Measurements from ENCODE around the gene F10.
"Not testable (repeated sequence)": the region's sequence is repeated elsewhere in the genome, so short reads cannot be mapped to it uniquely, and the experiment has no call there.

The F10 gene

GRCh38 chr13:113161975-113162374 lies 39.4 kb downstream of the F10 start:
- not testable (repeated sequence) for H2BK5ac ChIP-seq (ENCODE audit: low read length); H3K79me1 ChIP-seq (ENCODE audit: low read depth, low read length); H3K27ac ChIP-seq (replicated peaks; ENCODE audit: low read length); H2BK12ac ChIP-seq (ENCODE audit: low read length); H3K9ac ChIP-seq (ENCODE audit: low read depth, low read length, poor library complexity); H3K18ac ChIP-seq (ENCODE audit: low read length); H3K23ac ChIP-seq (ENCODE audit: low read depth, low read length, poor library complexity); H4K8ac ChIP-seq (ENCODE audit: low read depth, low read length); H2BK15ac ChIP-seq (ENCODE audit: low read length); H2AK5ac ChIP-seq (ENCODE audit: low read depth, low read length); H3K4me2 ChIP-seq (ENCODE audit: insufficient read depth, low read length, poor library complexity, severe bottlenecking); H3K4ac ChIP-seq (ENCODE audit: low read length); H2AFZ ChIP-seq (ENCODE audit: low read length); H3K14ac ChIP-seq (ENCODE audit: low read length); H3K9me3 ChIP-seq (replicated peaks in 1 of 2; ENCODE audit: control insufficient read depth in 2 of 2, insufficient read depth in 1 of 2, low read depth in 1 of 2, low read length in 2 of 2); H3K4me3 ChIP-seq (ENCODE audit: low read length in 2 of 2); DNase-seq (ENCODE audit: low spot score); H2BK120ac ChIP-seq (ENCODE audit: low read depth, low read length); H4K91ac ChIP-seq (ENCODE audit: low read depth, low read length, poor library complexity); H3K36me3 ChIP-seq (replicated peaks in 1 of 2; ENCODE audit: control insufficient read depth in 2 of 2, insufficient read depth in 2 of 2, low read length in 2 of 2)
- WGBS, 2 donors (ENCODE audit: extremely low coverage in 2 of 2, insufficient read length in 2 of 2, insufficient replicate concordance in 1 of 2), result no CpG with 5 or more reads among the region's 13 CpGs
- peaks cover 0 to 22% (median 2%) of the 10 kb centered on the region in 3 experiments for H3K27me3 ChIP-seq (ENCODE audit: control insufficient read depth in 3 of 3, insufficient read depth in 3 of 3, low read depth in 1 of 3, low read length in 3 of 3)
- peaks cover 12 to 19% of the 10 kb centered on the region in 2 donors for H3K4me1 ChIP-seq (ENCODE audit: control insufficient read depth in 2 of 2, insufficient read depth in 1 of 2, low read depth in 1 of 2, low read length in 2 of 2)

- WGBS, 2 donors (ENCODE audit: extremely low coverage in 2 of 2, insufficient read length in 2 of 2, insufficient replicate concordance in 1 of 2), result no CpG with 5 or more reads among the region's 25 CpGs
- Histone ChIP-seq H3K79me1 (ENCODE audit: low read depth, low read length) (peaks cover 1% of the 10 kb centered on the region), H3K36me3 (replicated peaks in 1 of 2; ENCODE audit: control insufficient read depth in 2 of 2, insufficient read depth in 2 of 2, low read length in 2 of 2) (peaks cover 0 to 12% of the 10 kb centered on the region in 2 donors), H3K14ac (ENCODE audit: low read length) (peak overlapping the region; percentile 82), H3K4me1 (ENCODE audit: control insufficient read depth in 2 of 2, insufficient read depth in 1 of 2, low read depth in 1 of 2, low read length in 2 of 2) (peaks cover 12 to 17% of the 10 kb centered on the region in 2 donors), H2BK5ac (ENCODE audit: low read length) (no peak overlapping the region), H2AK5ac (ENCODE audit: low read depth, low read length) (peak overlapping the region; percentile 81), H3K4me2 (ENCODE audit: insufficient read depth, low read length, poor library complexity, severe bottlenecking) (no peak overlapping the region), H3K4me3 (ENCODE audit: low read length in 2 of 2) (no peak overlapping the region), H3K4ac (ENCODE audit: low read length) (peak overlapping the region; percentile 53), H3K9me3 (replicated peaks in 1 of 2; ENCODE audit: control insufficient read depth in 2 of 2, insufficient read depth in 1 of 2, low read depth in 1 of 2, low read length in 2 of 2) (peaks cover 0 to 8% of the 10 kb centered on the region in 2 donors), H2BK12ac (ENCODE audit: low read length) (peak overlapping the region; percentile 41), H3K27me3 (ENCODE audit: control insufficient read depth in 3 of 3, insufficient read depth in 3 of 3, low read depth in 1 of 3, low read length in 3 of 3) (peaks cover 0 to 22% (median 0%) of the 10 kb centered on the region in 3 experiments), H4K91ac (ENCODE audit: low read depth, low read length, poor library complexity) (no peak overlapping the region), H2BK120ac (ENCODE audit: low read depth, low read length) (no peak overlapping the region), H3K18ac (ENCODE audit: low read length) (peak overlapping the region; percentile 80), H3K9ac (ENCODE audit: low read depth, low read length, poor library complexity) (no peak overlapping the region), H2BK15ac (ENCODE audit: low read length) (peak overlapping the region; percentile 60), H3K23ac (ENCODE audit: low read depth, low read length, poor library complexity) (no peak overlapping the region), H3K27ac (replicated peaks; ENCODE audit: low read length) (no peak overlapping the region), H2AFZ (ENCODE audit: low read length) (no peak overlapping the region), H4K8ac (ENCODE audit: low read depth, low read length) (peak overlapping the region; percentile 82)
- DNase-seq (ENCODE audit: low spot score), result no peak
These were observed 40.4 kb downstream of the F10 start for GRCh38 chr13:113162783-113163685.

- H3K4me1 ChIP-seq (ENCODE audit: control insufficient read depth in 2 of 2, insufficient read depth in 1 of 2, low read depth in 1 of 2, low read length in 2 of 2), result peaks cover 3 to 6% of the 10 kb centered on the region in 2 donors
- no peak overlapping the region for H4K91ac ChIP-seq (ENCODE audit: low read depth, low read length, poor library complexity)
- WGBS, 2 donors (ENCODE audit: extremely low coverage in 2 of 2, insufficient read length in 2 of 2, insufficient replicate concordance in 1 of 2), result no CpG with 5 or more reads among the region's 12 CpGs
- peak overlapping the region; percentile 11 for H3K18ac ChIP-seq (ENCODE audit: low read length)
- no peak overlapping the region for H3K4me2 ChIP-seq (ENCODE audit: insufficient read depth, low read length, poor library complexity, severe bottlenecking)
- H3K14ac ChIP-seq (ENCODE audit: low read length), result no peak overlapping the region
- no peak overlapping the region for H2BK5ac ChIP-seq (ENCODE audit: low read length)
- no peak overlapping the region for H3K23ac ChIP-seq (ENCODE audit: low read depth, low read length, poor library complexity)
- peaks cover 2 to 20% of the 10 kb centered on the region in 2 donors for H3K36me3 ChIP-seq (replicated peaks in 1 of 2; ENCODE audit: control insufficient read depth in 2 of 2, insufficient read depth in 2 of 2, low read length in 2 of 2)
- H3K4ac ChIP-seq (ENCODE audit: low read length), result no peak overlapping the region
- H3K4me3 ChIP-seq (ENCODE audit: low read length in 2 of 2), result no peak overlapping the region
- DNase-seq (ENCODE audit: low spot score), result no peak
- H3K9ac ChIP-seq (ENCODE audit: low read depth, low read length, poor library complexity), result no peak overlapping the region
- H2BK12ac ChIP-seq (ENCODE audit: low read length), result no peak overlapping the region
- H2BK15ac ChIP-seq (ENCODE audit: low read length), result no peak overlapping the region
- peaks cover 0 to 20% (median 0%) of the 10 kb centered on the region in 3 experiments for H3K27me3 ChIP-seq (ENCODE audit: control insufficient read depth in 3 of 3, insufficient read depth in 3 of 3, low read depth in 1 of 3, low read length in 3 of 3)
- peaks cover 1% of the 10 kb centered on the region for H3K79me1 ChIP-seq (ENCODE audit: low read depth, low read length)
- H2BK120ac ChIP-seq (ENCODE audit: low read depth, low read length), result no peak overlapping the region
- H3K9me3 ChIP-seq (replicated peaks in 1 of 2; ENCODE audit: control insufficient read depth in 2 of 2, insufficient read depth in 1 of 2, low read depth in 1 of 2, low read length in 2 of 2), result peaks cover 0 to 11% of the 10 kb centered on the region in 2 donors
- no peak overlapping the region for H4K8ac ChIP-seq (ENCODE audit: low read depth, low read length)
- no peak overlapping the region for H2AK5ac ChIP-seq (ENCODE audit: low read depth, low read length)
- no peak overlapping the region for H2AFZ ChIP-seq (ENCODE audit: low read length)
- H3K27ac ChIP-seq (replicated peaks; ENCODE audit: low read length), result no peak overlapping the region
These were observed 41.9 kb downstream of the F10 start for GRCh38 chr13:113164492-113164891.

GRCh38 chr13:113166266-113166665 lies 43.7 kb downstream of the F10 start:
- H3K4ac ChIP-seq (ENCODE audit: low read length), result no peak overlapping the region
- H2BK12ac ChIP-seq (ENCODE audit: low read length), result no peak overlapping the region
- WGBS, 2 donors (ENCODE audit: extremely low coverage in 2 of 2, insufficient read length in 2 of 2, insufficient replicate concordance in 1 of 2), result no CpG with 5 or more reads among the region's 10 CpGs
- H3K9ac ChIP-seq (ENCODE audit: low read depth, low read length, poor library complexity), result no peak overlapping the region
- H3K4me2 ChIP-seq (ENCODE audit: insufficient read depth, low read length, poor library complexity, severe bottlenecking), result no peak overlapping the region
- H3K79me1 ChIP-seq (ENCODE audit: low read depth, low read length), result peaks cover 1% of the 10 kb centered on the region
- no peak overlapping the region for H2AK5ac ChIP-seq (ENCODE audit: low read depth, low read length)
- H3K14ac ChIP-seq (ENCODE audit: low read length), result no peak overlapping the region
- no peak overlapping the region for H3K23ac ChIP-seq (ENCODE audit: low read depth, low read length, poor library complexity)
- H4K8ac ChIP-seq (ENCODE audit: low read depth, low read length), result no peak overlapping the region
- no peak for DNase-seq (ENCODE audit: low spot score)
- no peak overlapping the region for H3K4me3 ChIP-seq (ENCODE audit: low read length in 2 of 2)
- H2BK15ac ChIP-seq (ENCODE audit: low read length), result no peak overlapping the region
- no peak overlapping the region for H3K18ac ChIP-seq (ENCODE audit: low read length)
- no peak overlapping the region for H2BK120ac ChIP-seq (ENCODE audit: low read depth, low read length)
- H3K4me1 ChIP-seq (ENCODE audit: control insufficient read depth in 2 of 2, insufficient read depth in 1 of 2, low read depth in 1 of 2, low read length in 2 of 2), result peaks cover 2 to 4% of the 10 kb centered on the region in 2 donors
- peaks cover 0 to 11% of the 10 kb centered on the region in 2 donors for H3K9me3 ChIP-seq (replicated peaks in 1 of 2; ENCODE audit: control insufficient read depth in 2 of 2, insufficient read depth in 1 of 2, low read depth in 1 of 2, low read length in 2 of 2)
- H4K91ac ChIP-seq (ENCODE audit: low read depth, low read length, poor library complexity), result no peak overlapping the region
- H2BK5ac ChIP-seq (ENCODE audit: low read length), result no peak overlapping the region
- H2AFZ ChIP-seq (ENCODE audit: low read length), result no peak overlapping the region
- no peak overlapping the region for H3K27ac ChIP-seq (replicated peaks; ENCODE audit: low read length)
- H3K27me3 ChIP-seq (ENCODE audit: control insufficient read depth in 3 of 3, insufficient read depth in 3 of 3, low read depth in 1 of 3, low read length in 3 of 3), result peaks cover 0 to 2% (median 0%) of the 10 kb centered on the region in 3 experiments
- peaks cover 2 to 35% of the 10 kb centered on the region in 2 donors for H3K36me3 ChIP-seq (replicated peaks in 1 of 2; ENCODE audit: control insufficient read depth in 2 of 2, insufficient read depth in 2 of 2, low read length in 2 of 2)
